Transverse colon (tissue), 4 donors: Measurements from ENCODE around the gene SLC2A11.

Experiments
- CTCF ChIP-seq, 5 experiments: fragments of 200-600 bp in 3 of 5; fragments of 450-650 bp in 2 of 5; sonication (generic) in 3 of 5; IDR thresholded peaks; 1 replicate in 2 of 5; 2 replicates in 3 of 5; pipeline ENCODE4 v1.5.1; 2016 to 2017; ENCODE audit warnings: antibody characterized with exemption in 5 of 5, inconsistent platforms in 3 of 5, mild to moderate bottlenecking in 2 of 5, moderate library complexity in 1 of 5
- EP300 ChIP-seq: sonication (generic); formaldehyde crosslinking; IDR thresholded peaks from one replicate; pipeline ENCODE4 v1.6.1; 2017; ENCODE audit warnings: antibody characterized with exemption, low read depth
- POLR2A ChIP-seq: fragments of 450-650 bp; IDR thresholded peaks from one replicate; pipeline ENCODE4 v1.6.1; 2016; ENCODE audit warnings: antibody characterized with exemption, mild to moderate bottlenecking, moderate library complexity
- POLR2AphosphoS5 ChIP-seq, 3 donors: sonication (generic); formaldehyde crosslinking; IDR thresholded peaks; one replicate each; pipeline ENCODE4 v1.6.1; 2016; ENCODE audit warnings: antibody characterized with exemption in 3 of 3

- TF ChIP-seq CTCF (IDR thresholded peaks at IDR 0.05) (no peak), POLR2AphosphoS5 (IDR thresholded peaks at IDR 0.05) (no peak), POLR2A (no peak), EP300 (no peak)
These were observed 55.6 kb downstream of the SLC2A11 start for GRCh38 chr22:23913306-23913660.
